ENCODE results near the gene DCAF17.
"Not testable (repeated sequence)": the region's sequence is repeated elsewhere in the genome, so short reads cannot be mapped to it uniquely, and the experiment has no call there.

DCAF17 gene

GRCh38 chr2:171483793-171484192 is 49.8 kb downstream of the DCAF17 start:
- Mint-ChIP-seq H3K9me3 (no peaks in the 10 kb centered on the region), H3K36me3 (ENCODE audit: insufficient read depth) (no peaks in the 10 kb centered on the region), H3K27ac (no peak overlapping the region), H3K27me3 (no peaks in the 10 kb centered on the region), H3K4me3 (no peak overlapping the region), H3K4me1 (ENCODE audit: low read depth in 2 of 2) (peaks cover 14 to 20% of the 10 kb centered on the region in 2 donors)
- ATAC-seq (replicated peaks), result no peak
- DNase-seq, result no peak

DNA sequence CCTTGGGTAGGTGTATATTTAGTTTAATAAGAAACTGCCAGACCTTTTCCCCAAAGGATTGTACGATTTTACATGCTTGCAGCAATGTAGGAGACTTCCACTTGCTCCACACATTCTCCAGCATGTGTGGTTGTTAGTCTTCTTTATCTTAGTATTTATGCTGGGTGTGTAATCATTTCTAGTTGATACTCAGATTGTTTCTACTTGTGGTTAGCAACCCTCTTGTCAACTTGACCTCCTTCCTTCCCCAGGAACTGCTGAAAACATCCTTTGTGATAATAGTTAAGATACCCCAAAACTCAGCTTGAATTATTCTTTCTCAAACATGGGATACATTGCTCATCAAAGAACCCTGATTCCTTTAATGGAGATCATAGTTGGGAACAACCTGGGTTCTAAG is 51.1 kb downstream of the DCAF17 start:
- peak; percentile 42 for ATAC-seq (replicated peaks)
- Mint-ChIP-seq H3K27ac (peak overlapping the region; percentile 75 to 78), H3K9me3 (no peaks in the 10 kb centered on the region), H3K27me3 (no peaks in the 10 kb centered on the region), H3K36me3 (ENCODE audit: insufficient read depth) (no peaks in the 10 kb centered on the region), H3K4me1 (ENCODE audit: low read depth in 2 of 2) (peaks cover 14 to 20% of the 10 kb centered on the region in 2 donors), H3K4me3 (peak overlapping the region in 1 of 2 donors; percentile 20)
- DNase-seq, result no peak

- no peaks in the 10 kb centered on the region for H3K9me3 Mint-ChIP-seq
- no peaks in the 10 kb centered on the region for H3K36me3 Mint-ChIP-seq (ENCODE audit: insufficient read depth)
- ATAC-seq (replicated peaks), result no peak
- DNase-seq, result no peak
- H3K27ac Mint-ChIP-seq, result no peak overlapping the region
- H3K4me3 Mint-ChIP-seq, result no peak overlapping the region
- H3K27me3 Mint-ChIP-seq, result no peaks in the 10 kb centered on the region
- peaks cover 14 to 17% of the 10 kb centered on the region in 2 donors for H3K4me1 Mint-ChIP-seq (ENCODE audit: low read depth in 2 of 2)
Observed at GRCh38 chr2:171487201-171487600, 53.2 kb downstream of the DCAF17 start.

DNA sequence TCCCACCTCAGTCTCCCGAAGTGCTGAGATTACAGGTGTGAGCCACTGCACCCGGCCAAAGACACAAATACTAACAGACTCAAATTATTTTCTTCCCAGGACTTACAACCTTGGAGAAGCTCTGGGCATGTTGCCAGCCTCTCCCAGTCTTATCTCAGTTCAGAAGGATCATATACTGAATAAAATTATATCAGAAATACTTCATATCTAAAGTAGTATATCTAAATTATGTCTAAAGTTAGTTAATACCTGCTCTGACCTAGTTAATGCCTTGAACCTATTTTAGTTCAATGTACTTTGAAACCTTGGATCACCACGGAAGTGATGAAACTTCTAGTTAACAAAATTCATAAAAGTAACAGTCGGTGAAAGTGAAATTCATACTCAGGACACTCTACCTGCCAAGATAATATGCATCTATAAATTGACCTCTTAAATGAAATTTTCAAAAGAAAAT is 53.8 kb downstream of the DCAF17 start:
- DNase-seq (no peak), ATAC-seq (replicated peaks) (no peak)
- Mint-ChIP-seq H3K27ac (no peak overlapping the region), H3K4me1 (ENCODE audit: low read depth in 2 of 2) (peaks cover 14 to 15% of the 10 kb centered on the region in 2 donors), H3K36me3 (ENCODE audit: insufficient read depth) (no peaks in the 10 kb centered on the region), H3K9me3 (no peaks in the 10 kb centered on the region), H3K4me3 (no peak overlapping the region), H3K27me3 (no peaks in the 10 kb centered on the region)

- ATAC-seq (replicated peaks) (no peak), DNase-seq (no peak)
- Mint-ChIP-seq H3K27ac (no peak overlapping the region), H3K27me3 (no peaks in the 10 kb centered on the region), H3K9me3 (no peaks in the 10 kb centered on the region), H3K4me3 (no peak overlapping the region), H3K4me1 (ENCODE audit: low read depth in 2 of 2) (peaks cover 3% of the 10 kb centered on the region in 2 donors), H3K36me3 (ENCODE audit: insufficient read depth) (no peaks in the 10 kb centered on the region)
Observed at GRCh38 chr2:171490577-171490976, 56.6 kb downstream of the DCAF17 start.

- H3K9me3 Mint-ChIP-seq, result no peaks in the 10 kb centered on the region
- H3K27ac Mint-ChIP-seq, result no peak overlapping the region
- no peaks in the 10 kb centered on the region for H3K27me3 Mint-ChIP-seq
- no peak for DNase-seq
- peaks cover 0 to 2% of the 10 kb centered on the region in 2 donors for H3K4me1 Mint-ChIP-seq (ENCODE audit: low read depth in 2 of 2)
- ATAC-seq (replicated peaks), result no peak
- H3K4me3 Mint-ChIP-seq, result no peak overlapping the region
- H3K36me3 Mint-ChIP-seq (ENCODE audit: insufficient read depth), result no peaks in the 10 kb centered on the region
Observed at GRCh38 chr2:171491292-171491691, 57.3 kb downstream of the DCAF17 start.

DNA sequence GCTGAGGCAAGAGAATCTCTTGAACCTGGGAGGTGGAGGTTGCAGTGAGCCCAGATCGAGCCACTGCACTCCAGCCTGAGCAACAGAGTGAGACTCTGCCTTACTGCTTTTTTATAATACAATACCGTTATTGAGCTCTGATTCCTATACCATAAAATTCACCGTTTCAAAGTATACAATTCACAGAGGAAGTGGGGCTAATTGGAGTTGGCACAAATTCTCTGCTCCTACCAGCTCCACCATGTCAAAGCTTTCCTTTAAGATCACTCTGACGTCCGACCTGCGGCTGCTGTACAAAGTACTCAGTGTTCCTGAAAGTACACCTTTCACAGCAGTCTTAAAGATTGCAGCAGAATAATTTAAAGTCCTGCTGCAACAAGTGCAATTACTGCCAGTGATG is 58.6 kb downstream of the DCAF17 start:
- no peak overlapping the region for H3K27ac Mint-ChIP-seq
- no peak overlapping the region for H3K4me3 Mint-ChIP-seq
- no peaks in the 10 kb centered on the region for H3K36me3 Mint-ChIP-seq (ENCODE audit: insufficient read depth)
- no peaks in the 10 kb centered on the region for H3K4me1 Mint-ChIP-seq (ENCODE audit: low read depth in 2 of 2)
- DNase-seq, result no peak
- no peaks in the 10 kb centered on the region for H3K27me3 Mint-ChIP-seq
- no peak for ATAC-seq (replicated peaks)
- H3K9me3 Mint-ChIP-seq, result peaks cover 0 to 5% of the 10 kb centered on the region in 2 donors

- H3K4me3 Mint-ChIP-seq; H3K4me1 Mint-ChIP-seq (ENCODE audit: low read depth in 2 of 2); H3K27me3 Mint-ChIP-seq; H3K27ac Mint-ChIP-seq; H3K9me3 Mint-ChIP-seq; DNase-seq; H3K36me3 Mint-ChIP-seq (ENCODE audit: insufficient read depth); ATAC-seq (replicated peaks): not testable (repeated sequence)
Observed at GRCh38 chr2:171497664-171498063, 63.6 kb downstream of the DCAF17 start.

- Mint-ChIP-seq H3K4me1 (ENCODE audit: low read depth in 2 of 2) (peaks cover 4% of the 10 kb centered on the region in 2 donors), H3K27ac (no peak overlapping the region), H3K27me3 (no peaks in the 10 kb centered on the region), H3K4me3 (no peak overlapping the region), H3K36me3 (ENCODE audit: insufficient read depth) (no peaks in the 10 kb centered on the region), H3K9me3 (no peaks in the 10 kb centered on the region)
- ATAC-seq (replicated peaks) (no peak), DNase-seq (no peak)
Observed at GRCh38 chr2:171505374-171505773, 71.3 kb downstream of the DCAF17 start.

DNA sequence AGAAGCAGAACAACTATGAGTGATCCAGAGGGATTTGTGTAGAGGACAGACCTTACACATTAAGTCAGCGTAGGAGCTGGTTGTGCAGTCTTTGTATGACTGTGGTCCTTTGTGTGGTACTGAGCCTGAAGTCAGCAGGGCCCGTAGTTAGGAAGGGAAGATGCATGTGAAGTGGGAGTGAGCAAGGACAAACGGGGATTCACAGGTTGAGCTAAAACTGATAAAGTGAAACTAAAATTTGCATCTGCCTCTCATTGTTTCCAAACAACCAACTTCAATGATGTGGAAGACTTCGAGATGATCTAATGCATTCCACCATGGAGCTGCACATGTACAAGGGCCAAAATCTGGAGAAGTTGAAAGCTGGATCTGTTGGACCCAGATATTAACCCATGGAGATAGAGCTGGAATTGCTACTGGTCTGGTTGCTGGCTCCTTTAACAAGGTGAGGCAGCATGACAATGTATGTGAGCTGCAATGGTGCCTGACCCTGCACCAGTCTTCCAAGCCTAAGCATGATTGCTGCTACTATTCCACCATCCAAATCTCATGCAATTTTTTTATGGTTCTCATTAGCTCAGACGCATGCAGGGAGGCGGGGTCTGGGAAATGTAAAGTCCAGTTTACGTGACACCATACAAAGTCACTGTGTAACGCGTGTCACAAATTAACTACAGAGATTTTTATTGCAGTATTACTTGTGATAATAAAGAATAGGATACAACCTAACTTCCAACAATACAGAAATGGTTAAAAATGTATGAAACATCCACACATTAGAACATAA is 76.1 kb downstream of the DCAF17 start:
- no peak for ATAC-seq (replicated peaks)
- Mint-ChIP-seq H3K27ac (no peak overlapping the region), H3K27me3 (no peaks in the 10 kb centered on the region), H3K4me1 (ENCODE audit: low read depth in 2 of 2) (peaks cover 4% of the 10 kb centered on the region in 2 donors), H3K4me3 (no peak overlapping the region), H3K9me3 (no peaks in the 10 kb centered on the region), H3K36me3 (ENCODE audit: insufficient read depth) (no peaks in the 10 kb centered on the region)
- no peak for DNase-seq

GRCh38 chr2:171512014-171512413 is 78.0 kb downstream of the DCAF17 start:
- Mint-ChIP-seq H3K9me3 (no peaks in the 10 kb centered on the region), H3K4me1 (ENCODE audit: low read depth in 2 of 2) (peaks cover 4% of the 10 kb centered on the region in 2 donors), H3K27me3 (peaks cover 0 to 15% of the 10 kb centered on the region in 2 donors), H3K4me3 (no peak overlapping the region), H3K36me3 (ENCODE audit: insufficient read depth) (no peaks in the 10 kb centered on the region), H3K27ac (no peak overlapping the region)
- ATAC-seq (replicated peaks) (no peak), DNase-seq (no peak)

GRCh38 chr2:171512683-171513195 is 78.7 kb downstream of the DCAF17 start:
- Mint-ChIP-seq H3K4me1 (ENCODE audit: low read depth in 2 of 2) (peaks cover 4% of the 10 kb centered on the region in 2 donors), H3K36me3 (ENCODE audit: insufficient read depth) (no peaks in the 10 kb centered on the region), H3K27ac (no peak overlapping the region), H3K9me3 (no peaks in the 10 kb centered on the region), H3K27me3 (peaks cover 0 to 17% of the 10 kb centered on the region in 2 donors), H3K4me3 (no peak overlapping the region)
- ATAC-seq (replicated peaks) (no peak), DNase-seq (no peak)

- H3K36me3 Mint-ChIP-seq (ENCODE audit: insufficient read depth), result no peaks in the 10 kb centered on the region
- DNase-seq, result no peak
- H3K4me1 Mint-ChIP-seq (ENCODE audit: low read depth in 2 of 2), result peaks cover 4% of the 10 kb centered on the region in 2 donors
- peaks cover 1 to 27% of the 10 kb centered on the region in 2 donors for H3K27me3 Mint-ChIP-seq
- H3K9me3 Mint-ChIP-seq, result no peaks in the 10 kb centered on the region
- H3K27ac Mint-ChIP-seq, result no peak overlapping the region
- H3K4me3 Mint-ChIP-seq, result no peak overlapping the region
- no peak for ATAC-seq (replicated peaks)
Observed at GRCh38 chr2:171513719-171514160, 79.7 kb downstream of the DCAF17 start.

DNA sequence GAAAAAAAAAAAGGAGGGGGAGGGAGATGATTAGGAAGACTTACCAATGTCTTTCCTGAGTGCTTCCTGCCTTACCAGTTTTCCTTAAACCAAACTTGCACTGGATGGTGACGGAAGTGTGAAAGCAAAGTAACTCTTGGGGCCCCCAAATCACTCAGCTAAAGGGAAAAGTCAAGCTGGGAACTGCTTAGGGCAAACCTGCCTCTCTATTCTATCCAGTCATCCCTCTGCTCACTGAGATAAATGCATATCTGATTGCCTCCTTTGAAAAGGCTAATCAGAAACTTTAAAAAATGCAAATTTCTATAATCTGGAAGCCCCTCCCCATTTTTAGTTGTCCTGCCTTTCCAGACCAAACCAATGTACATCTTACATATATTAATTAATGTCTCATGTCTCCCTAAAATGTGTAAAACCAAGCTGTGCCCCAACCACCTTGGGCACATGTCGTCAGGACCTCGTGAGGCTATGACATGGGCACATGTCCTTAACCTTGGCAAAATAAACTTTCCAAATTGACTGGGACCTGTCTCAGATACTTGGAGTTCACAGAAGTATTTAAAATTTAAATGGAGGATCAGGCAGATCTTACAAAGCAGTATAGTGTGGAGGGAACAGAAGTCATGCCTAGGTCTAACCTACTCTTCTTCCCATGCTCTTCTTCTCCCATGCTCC is 81.0 kb downstream of the DCAF17 start:
- ATAC-seq (replicated peaks) (no peak), DNase-seq (no peak)
- H3K27ac Mint-ChIP-seq, result no peak overlapping the region
- peaks cover under 1% of the 10 kb centered on the region in 2 donors for H3K4me1 Mint-ChIP-seq (ENCODE audit: low read depth in 2 of 2)
- H3K27me3 Mint-ChIP-seq, result peaks cover 14 to 40% of the 10 kb centered on the region in 2 donors
- H3K36me3 Mint-ChIP-seq (ENCODE audit: insufficient read depth), result no peaks in the 10 kb centered on the region
- H3K4me3 Mint-ChIP-seq, result no peak overlapping the region
- no peaks in the 10 kb centered on the region for H3K9me3 Mint-ChIP-seq

Measured in effector memory CD8-positive, alpha-beta T cell (primary cell).